AG10803 (cell line): ENCODE measurements around the gene AGR2.
"Not testable (repeated sequence)": the region's sequence is repeated elsewhere in the genome, so short reads cannot be mapped to it uniquely, and the experiment has no call there.

ENCODE experiments used
- DNase-seq: peaks from one replicate; pipeline ENCODE4 v3.0.0; 2010; ENCODE audit warnings: low read depth
- H3K4me3 ChIP-seq: 2 replicates; pipeline ENCODE4 v1.5.1; 2011; ENCODE audit warnings: mild to moderate bottlenecking, low read length, control low read depth
- CTCF ChIP-seq: conservative IDR thresholded peaks from 2 replicates; pipeline ENCODE4 v1.5.1; 2011; ENCODE audit warnings: mild to moderate bottlenecking, low read length, control low read depth, inconsistent platforms

The AGR2 gene

GRCh38 chr7:16770657-16771329 lies 34.0 kb downstream of the AGR2 start:
- H3K4me3 ChIP-seq: no peak overlapping the region
- TF ChIP-seq CTCF: no peak
- DNase-seq: no peak

DNA sequence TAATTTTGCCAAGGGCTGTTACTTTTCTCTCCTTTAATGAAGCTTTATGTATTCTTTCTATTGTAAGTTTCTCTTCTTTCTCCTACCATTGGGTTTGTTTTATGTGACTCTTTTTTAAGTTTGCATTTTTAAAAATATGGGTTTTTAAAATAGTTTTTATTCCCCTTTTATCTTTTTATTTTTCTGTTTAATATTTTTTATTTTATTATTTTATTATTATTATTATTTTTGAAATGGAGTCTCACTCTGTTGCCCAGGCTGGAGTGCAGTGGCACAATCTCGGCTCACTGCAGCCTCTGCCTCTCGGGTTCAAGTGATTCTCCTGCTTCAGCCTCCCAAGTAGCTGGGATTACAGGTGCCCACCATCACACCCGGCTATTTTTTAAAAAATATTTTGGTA lies 34.8 kb downstream of the AGR2 start:
- H3K4me3 ChIP-seq, DNase-seq: not testable (repeated sequence)

DNA sequence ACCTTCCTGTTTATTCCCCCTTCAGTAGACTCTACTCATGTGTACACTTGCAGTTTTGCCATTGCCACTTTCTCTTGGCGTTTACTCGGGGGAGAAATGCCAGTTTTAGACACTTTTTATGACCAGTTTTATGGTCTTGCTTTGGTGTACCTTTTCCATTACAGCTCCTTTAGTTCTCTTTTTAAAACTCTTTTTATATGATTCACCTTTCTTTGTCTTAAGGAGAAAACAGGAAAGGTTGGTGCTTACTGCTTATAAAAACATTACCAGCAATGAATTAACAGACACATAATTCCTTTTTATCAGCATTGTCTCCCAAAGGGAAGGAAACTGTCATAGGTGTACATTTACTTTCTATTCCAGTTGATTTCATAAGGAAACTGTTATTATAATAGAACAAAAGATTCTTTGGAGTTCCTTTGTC lies 39.4 kb downstream of the AGR2 start:
- H3K4me3 ChIP-seq: no peak overlapping the region
- no peak for DNase-seq
- no peak for TF ChIP-seq CTCF

- DNase-seq: no peak
- TF ChIP-seq CTCF: no peak
- H3K4me3 ChIP-seq: no peak overlapping the region
Measured at GRCh38 chr7:16764942-16765341, 39.9 kb downstream of the AGR2 start.

DNA sequence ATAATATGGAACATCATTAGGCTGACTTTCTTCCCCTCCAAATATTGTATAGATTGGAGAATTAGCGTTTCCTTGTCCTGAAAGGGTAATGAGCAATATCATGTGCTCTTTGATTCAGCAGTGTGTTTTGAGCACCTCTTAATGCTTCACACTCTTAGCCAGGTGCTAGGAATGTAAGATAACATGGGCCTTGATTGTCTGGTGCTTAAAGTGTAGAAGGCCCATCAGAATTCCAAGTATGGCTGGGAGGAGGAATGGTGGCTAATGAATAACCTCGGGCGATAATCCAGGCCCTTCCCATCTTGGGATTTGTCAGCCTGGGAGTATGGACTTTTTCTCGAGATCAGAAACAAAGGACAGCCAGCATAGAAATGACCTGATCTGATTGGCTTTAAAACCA lies 42.6 kb downstream of the AGR2 start:
- no peak overlapping the region for H3K4me3 ChIP-seq
- no peak for TF ChIP-seq CTCF
- DNase-seq: no peak

GRCh38 chr7:16759840-16760239 lies 45.0 kb downstream of the AGR2 start:
- TF ChIP-seq CTCF: no peak
- no peak overlapping the region for H3K4me3 ChIP-seq
- DNase-seq: no peak

DNA sequence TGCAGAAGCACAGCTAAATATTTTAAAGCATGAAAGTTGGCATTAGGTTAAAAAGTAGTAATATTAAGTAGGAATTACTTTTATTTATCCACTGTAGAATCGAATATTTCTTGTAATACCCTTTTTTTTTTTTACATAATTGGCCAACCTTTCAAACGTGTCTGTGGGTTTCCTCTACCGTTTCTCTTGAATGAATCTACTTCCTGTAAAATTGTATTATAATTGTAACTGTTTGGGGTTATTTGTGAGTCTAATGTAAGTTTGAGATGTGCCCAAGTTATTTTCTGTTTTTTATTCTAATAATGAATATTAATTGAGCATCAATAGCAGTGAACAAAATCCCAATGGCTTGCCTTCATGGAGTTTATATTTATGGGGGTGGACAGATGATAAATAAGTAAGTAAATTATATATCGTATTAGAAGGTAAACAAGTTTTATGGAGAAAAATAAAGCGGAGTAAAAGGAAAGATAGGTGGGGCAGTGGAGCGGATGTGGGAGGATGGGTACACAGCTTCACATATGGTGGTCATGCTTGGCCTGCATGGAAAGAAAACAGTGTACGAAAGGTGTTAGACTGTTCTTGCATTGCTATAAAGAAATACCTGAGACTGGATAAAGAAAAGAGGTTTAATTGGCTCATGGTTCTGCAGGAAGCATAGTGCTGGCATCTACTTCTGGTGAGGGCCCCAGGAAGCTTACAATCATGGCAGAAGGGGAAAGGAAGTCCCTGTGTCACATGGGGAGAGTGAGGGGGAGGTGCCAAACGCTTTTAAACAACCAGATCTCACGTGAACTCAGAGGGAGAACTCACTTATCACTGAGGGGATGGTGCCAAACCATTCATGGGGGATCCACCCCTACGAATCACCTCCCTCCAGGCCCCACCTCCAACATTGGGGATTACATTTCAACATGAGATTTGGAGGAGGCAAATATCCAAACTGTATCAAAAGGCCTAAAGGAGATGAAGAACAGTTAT lies 45.9 kb downstream of the AGR2 start:
- no peak for TF ChIP-seq CTCF
- no peak overlapping the region for H3K4me3 ChIP-seq
- no peak for DNase-seq
